Activated CD8-positive, alpha-beta memory T cell treated with anti-CD3 and anti-CD28 coated beads for 1 hour (primary cell): ENCODE measurements around the gene TNS1.

Source experiments
- DNase-seq, 2 donors: peaks; one replicate each; pipeline ENCODE4 v3.0.0-alpha.2; 2020; ENCODE audit warnings: low read depth in 1 of 2; ENCODE audit errors: extremely low read depth in 1 of 2

Gene TNS1

DNA sequence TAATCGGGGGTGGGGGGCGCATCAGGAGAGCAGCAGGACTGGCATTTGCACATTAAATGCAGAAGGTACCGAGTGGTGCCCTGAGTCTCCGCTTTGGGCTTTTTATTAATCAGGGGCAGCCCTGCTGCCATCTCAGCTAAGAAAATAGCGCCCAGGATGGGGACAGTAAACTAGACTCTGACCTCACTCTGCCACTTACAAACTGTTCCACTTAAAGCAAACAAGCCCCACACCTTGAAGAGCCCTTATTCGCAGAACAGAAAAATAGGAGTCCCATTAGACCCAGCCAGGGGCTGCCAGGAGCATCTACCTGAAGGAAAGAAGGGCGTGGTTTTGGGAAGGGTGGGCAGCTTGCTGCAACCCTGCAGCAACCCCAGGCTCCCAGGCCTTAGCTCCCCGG, 165.3 kb downstream of the TNS1 start:
- DNase-seq: no peak

DNA sequence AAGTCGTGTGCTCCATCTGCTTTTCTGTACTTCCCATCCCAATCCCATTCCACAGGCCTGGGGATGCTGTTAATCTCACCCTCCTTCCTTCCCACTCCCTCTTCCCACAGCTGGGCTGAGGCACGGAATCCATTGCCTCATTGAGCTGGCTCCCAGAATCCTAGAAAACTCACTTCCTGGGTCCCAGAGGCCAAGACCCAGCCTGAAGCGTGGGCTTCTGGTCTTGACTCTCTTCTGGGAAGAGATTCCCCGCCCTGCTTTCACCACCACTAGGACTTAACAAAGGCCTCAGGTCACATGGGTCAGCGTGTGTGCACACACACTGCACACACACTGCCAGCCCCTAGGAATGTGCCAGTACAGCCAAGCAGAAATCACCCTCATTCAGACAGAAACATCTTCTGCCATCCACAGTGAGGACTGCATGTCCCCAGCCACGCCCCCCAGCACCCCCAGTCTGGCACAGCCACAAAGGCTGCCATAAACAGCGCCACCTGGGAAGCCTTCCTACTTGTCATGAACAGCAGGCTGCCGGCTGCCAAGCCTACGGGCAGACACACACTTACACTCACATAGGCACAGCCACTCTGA, 165.8 kb downstream of the TNS1 start:
- no peak for DNase-seq

DNA sequence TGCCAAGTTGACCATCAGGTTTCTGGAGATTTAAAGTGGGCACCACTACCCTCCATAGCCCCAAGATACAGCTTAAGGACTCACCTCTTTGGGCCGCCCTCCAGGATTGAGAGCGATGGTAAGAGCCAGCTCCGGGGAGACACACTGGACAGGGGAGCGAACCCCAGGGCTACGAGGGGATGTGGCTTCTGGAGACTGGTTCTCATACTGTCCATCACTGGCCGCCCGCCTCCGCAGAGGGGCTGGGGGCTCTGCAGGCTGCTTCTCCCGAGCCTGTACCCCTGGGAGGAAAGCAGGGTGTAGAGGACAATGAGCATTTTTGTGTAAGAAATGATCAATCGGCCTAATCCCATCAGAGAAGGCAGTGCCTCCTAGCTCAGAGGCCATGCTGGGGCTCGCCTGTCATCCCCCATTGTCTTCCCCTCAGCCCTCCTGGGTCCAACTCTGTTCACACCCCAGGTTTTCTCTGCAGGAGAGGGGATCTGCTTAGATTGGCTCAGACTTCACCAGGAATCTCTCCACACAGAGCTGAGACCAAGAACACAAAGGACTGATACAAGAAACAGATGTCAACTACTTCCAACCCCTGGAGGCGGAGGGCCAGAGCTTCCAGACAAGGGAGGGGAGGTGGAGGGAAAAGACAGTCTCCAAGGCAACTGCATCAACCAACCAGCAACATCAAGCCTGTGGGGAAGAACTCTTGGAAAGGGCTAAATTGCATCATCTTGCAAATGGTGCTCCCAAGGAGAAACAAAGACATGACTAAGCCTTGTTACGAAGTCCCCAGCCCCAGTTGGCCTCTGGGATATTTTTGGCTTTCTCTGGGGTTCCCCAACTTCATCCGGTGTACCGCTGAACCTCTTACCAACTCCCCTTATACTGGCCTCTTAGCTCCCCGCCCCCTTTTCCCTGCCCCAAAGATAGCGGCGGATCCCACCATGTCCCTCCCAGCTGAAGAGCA, 166.6 kb downstream of the TNS1 start:
- no peak for DNase-seq

DNA sequence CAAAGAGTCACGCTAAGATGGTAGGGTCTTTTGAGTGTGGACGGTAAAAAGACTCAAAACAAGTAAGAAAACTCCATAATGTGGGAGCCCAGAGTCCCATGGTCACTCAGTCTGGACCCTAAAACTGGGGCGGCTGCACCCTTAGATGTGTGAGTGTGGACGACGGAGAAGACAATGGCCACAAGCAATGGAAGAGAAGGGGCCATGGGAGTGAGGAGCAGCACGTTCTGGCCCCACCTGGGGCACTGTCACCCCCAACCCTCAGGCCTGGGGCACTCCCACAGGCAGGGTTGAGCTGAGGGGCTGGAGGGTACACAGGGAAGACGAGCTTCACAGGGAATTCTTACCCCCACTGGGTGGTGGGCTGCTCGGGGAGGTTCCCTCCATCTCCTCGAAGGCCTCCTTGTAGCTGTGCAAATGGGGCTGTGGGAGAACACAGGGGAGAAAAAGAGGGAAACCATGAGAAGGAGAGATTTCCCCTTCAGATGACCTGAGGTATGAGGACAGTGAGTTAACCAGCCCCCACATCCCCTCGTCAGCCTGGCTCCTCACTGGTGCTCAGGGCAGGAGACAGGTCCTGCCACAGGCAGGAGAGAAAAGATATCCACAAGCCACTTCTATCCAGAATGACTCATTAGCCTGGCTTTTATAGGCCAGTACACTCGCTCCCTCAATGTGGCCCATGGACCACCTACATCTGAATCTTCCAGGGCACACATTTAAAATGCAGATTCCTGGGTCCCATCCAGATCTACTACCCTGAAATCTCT, 167.9 kb downstream of the TNS1 start:
- no peak for DNase-seq

DNA sequence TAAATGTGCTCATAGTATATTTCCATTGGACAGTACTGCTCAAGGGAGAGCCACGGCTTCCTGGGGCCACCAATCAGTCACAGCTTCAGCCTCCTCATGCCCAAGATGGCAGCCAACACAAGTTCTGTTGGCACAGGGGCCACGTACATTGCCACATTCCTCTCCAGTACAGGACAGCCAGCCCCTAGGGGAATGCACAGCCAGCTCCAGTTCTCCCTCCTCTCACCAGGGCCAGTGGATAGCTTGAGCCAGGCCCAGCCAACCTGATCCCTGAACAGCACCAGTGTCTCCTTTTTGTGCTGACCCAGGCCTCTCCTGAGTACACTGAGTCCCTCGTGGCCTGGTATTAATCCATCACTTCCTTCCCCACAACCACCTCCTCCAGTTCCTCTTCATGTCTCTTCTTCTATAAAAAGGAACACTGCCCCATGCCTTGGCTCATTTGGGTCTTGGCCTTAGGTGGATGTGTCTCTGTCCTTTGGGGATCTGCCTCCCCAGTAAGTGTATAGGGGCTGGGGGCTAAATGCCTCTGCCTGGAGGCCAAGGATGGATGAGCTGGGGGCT, 168.7 kb downstream of the TNS1 start:
- no peak for DNase-seq

DNA sequence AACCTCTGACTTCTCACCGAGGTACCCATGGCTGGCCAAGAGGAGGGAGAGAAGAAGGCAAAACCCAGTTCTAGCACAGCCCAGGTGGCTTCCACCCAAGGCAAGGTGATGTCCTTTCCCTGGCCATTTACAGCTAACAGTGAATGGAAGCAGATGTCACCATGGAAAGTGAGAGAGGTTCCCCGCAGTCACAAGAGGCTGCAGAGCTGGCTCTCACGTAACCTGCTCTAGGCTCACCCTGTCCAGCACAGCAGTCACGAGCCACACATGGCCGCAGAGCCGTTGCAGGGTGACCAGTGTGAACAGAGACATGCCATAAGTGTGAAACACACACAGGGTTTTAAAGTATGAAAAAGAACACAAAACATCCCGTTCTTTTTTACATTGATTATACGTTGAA, 169.4 kb downstream of the TNS1 start:
- no peak for DNase-seq

DNA sequence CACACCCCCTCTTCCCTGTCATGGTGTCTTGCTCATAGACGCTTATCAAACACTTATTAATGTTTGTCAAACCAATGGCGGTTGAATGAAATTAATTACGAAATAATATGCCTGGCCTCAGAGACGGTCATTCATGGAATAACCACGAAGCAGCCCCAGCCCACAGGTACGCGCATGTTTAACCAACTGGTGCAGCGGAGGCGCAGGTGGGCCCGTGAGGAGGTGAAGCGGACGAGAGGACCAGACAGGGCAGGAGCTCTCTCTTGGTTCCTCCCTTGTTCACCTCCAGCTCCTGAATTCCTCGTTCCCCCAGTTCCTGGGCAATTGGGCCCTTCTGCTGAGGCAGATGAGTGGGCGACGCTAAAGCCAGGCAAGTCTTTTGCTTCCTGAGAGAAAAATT, 169.8 kb downstream of the TNS1 start:
- DNase-seq: no peak

DNA sequence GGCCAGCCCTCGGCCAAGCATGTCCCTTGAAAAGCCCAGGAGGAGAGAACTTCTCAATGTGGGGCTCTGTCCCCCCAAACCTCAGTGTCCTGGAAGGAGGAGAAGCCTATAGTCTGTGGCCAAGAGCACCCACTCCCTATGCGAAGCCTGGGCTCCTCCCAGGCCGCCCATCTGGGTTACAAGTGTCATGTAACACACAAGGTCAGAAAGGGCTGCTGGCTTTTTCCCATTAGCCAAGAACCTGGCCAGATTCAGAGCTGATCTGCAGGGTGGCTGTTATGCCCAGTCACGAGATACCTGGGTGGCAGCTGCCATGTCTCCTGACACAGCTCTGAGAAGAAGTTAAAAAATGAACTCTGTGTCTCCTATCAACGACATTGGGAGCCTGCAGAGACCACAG, 170.7 kb downstream of the TNS1 start:
- DNase-seq: no peak

DNA sequence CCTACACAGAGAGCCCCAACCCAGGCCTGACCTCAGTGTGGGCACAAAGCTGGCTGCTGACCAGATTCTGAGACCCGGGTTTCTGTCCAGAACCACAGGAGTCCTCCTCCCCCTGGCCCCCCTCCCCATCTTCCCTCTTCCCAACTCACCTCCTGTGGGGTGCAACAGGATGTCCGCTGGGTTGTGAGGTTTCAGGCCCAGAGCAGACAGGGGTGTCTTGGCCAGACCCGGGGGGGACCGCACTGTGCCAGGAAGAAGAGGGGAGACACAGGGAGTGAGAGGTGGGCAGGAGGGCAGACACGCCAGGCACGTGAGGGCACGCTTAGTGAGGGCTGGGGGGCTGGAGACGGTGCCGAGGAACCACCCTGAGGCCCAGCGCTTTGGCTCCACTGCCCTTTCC, 171.5 kb downstream of the TNS1 start:
- DNase-seq: no peak

DNA sequence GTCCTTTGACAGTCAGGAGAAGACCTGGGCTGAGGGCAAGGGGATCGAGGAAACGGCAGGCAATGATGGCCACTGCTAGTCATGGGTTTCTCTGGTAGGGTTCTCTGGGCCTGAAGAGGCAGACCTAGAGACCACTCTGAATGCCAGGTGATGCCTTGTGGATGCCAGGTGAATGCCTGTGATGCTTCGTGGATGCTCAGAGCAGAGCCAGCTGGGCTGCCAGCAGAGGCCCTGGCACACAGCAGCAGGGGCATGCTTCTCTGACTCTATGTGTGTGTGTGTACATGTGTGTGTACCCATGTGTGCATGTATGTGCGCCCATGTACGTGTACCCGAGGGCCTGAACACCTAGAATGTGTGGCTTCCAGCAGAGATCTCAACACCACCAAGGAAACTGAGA, 172.0 kb downstream of the TNS1 start:
- no peak for DNase-seq

DNA sequence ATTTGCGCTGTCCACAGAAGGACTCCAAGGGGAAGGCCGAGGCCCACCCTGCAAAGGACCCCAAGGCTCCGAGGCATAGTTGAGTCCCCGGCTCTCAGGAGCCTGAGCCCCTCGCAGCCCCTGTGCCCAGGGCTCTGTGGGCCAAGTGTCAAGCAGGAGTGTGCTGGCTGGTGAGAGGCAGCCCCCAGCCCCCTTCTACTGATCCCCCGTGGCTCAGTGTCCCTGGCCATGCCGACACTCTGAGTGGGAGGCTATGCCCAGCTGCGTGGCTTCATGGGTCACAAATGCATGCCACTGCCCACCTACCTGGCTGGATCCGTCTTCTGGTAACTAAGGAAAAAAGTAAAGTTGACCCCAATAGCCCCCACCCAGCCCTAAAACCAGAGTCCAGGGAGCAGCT, 172.7 kb downstream of the TNS1 start:
- DNase-seq: no peak

DNA sequence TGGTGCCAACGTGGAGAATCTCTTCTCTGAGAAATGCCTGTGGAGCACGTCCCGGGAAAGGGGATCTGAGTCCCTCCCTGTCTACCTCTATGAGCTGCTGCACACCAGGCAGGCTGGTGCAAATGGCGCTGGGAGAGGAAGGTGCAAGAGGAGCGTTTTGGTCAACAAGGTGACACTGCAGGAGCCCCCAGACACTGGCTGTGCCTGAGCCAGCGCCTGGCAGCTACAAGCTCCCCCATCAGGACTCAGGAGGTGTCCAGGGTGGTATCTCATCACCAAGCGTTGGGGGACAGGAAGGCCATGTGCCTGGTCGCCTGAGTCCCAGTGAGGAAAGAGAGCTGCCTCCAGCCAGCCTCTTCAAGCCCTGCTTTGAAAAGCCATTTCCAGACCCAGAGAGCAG, 173.4 kb downstream of the TNS1 start:
- DNase-seq: no peak

DNA sequence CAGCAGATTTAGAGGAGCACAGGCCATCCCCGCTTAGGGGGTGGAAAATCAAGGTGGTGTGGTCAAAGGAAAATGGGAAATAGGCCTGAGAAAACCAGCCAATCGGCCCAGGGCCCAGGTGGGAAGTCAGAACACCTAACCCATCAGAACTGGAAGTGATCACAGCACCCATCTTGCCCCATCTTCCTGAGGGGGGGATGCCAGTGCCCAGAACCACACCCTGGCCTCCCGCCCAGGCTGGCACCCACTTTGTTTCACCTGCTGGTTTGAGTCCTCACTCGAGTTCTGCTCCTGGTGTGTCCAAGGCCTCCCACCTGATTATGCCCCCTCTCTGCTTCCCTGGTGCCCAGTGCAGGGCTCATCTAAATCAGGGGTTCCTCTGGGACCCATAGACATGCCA, 174.5 kb downstream of the TNS1 start:
- no peak for DNase-seq

DNA sequence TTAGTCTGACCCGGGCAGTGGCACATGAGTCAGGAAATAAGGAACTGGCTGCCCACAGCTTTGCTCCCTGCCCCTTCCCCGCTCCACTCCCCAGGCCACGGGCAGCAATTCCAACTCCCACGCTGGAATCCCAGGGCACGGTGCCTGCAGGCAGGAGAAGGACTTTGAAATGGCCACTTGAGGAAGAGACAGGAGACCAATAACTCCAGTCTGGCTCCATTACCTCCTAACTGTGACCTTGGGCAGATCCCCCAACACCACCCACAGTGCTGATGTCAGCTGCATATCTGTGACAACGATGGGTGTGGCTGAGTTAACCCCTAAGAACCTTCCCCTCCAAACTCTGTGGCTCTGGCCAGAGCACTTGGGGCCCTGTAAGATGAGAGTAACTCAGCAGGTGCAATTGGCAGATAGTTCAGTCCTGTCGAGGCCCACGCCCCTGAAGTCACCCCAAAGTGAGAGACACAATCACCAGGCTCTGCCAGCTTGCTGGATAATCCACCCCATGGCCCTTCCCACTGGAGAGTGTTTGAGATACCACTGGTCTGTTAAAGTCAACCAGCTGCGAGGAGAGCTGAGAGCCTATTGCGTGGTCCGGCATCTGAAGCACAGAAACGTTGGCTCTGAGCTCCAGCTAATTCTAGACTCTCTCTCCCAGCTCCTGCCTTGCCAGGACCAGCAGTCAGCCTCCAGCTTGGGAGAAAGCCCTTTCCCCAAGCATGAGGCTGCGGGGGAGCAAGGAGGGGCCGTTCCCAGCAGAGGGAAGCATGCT, 175.2 kb downstream of the TNS1 start:
- DNase-seq: no peak

DNA sequence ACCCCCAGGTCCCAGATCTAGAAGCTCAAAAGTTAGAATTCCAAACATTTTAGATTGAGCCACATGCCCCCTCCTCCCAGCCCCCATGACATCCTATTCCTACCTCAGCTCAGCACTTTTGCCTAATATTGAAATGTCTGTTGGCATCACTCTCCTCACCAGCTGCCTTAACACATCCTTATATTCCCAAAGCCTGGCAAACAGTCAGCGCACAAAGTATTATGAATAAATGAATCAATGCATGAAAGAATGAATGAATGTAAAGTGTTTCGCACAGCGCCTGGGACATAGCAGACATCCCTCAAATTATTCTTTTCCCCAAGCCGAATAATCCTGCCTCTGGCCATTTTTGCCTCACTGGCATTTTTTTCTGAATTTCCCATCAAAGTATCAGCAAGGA, 175.8 kb downstream of the TNS1 start:
- no peak for DNase-seq

DNA sequence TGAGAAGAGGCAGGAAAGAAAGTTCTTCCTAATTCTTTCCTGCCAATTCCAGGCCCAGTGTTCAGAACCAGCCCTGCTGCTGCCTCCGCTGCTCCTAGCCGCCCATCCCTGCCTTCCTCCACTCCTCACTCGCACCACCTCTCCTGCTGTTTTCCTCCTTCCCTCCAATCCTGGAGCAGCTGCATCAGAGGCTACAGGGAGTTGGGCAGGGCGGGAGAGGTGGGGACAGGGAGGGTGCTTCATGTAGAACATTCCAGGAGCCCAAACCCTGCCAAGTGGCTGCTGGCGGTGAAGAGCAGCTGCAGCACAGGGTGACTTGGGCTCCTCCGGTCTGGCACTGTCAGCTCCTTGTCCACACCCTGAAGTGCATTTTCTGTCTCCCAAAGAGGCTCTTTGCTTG, 176.3 kb downstream of the TNS1 start:
- DNase-seq: no peak

DNA sequence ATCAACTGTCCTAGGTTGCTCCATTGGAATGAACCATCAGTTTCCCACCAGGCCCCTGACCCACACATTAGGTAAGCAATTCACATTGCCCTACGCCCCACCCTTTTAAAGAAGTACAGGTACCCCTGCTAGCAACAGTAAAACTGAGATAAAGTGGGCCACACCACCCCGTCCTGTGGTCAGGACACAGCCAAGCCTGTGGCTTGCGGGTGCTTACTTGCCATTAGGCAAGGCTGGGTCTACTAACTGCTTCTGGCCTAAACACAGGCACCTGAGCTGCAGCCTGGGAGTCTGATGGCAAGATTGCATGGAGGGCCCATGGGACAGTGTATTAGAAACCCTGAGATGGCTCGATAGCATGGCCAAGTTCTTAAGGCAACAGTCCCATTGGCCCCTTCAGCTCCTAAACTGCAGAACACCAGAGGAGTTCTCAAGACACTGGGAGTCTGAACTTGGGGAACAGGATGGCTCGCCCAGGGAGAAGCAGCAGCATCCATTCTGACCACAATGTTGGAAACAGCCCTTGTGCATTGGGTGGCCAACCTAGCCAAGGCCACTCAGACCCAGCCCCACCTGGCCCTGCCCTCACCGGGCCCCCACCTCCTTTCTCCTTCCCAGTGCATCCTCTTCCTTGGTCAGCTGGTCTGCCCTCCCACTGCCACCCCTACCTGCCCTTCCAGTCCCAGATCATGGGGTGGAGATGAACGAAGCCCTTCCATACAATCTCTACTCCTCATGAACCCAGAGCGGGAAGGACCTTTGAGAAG, 177.1 kb downstream of the TNS1 start:
- DNase-seq: no peak

DNA sequence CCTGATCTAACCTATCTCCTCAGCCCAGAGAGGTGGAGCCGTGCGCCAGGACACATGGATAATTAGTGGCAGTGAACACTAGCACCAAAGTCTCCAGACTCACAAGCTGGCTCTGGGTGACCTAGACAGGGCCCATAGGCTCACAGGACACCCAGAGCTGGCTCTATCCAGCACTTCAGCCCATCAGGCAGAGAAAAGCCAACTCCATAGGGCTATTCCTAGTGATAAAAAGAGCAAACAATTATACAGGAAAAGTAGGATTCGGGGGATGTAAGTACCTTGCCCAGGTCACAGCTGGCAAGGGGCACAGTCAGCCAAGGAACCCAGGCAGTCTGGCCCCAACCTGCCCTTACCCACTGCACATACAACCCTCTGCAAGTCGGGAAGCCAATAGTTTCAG, 178.6 kb downstream of the TNS1 start:
- no peak for DNase-seq

DNA sequence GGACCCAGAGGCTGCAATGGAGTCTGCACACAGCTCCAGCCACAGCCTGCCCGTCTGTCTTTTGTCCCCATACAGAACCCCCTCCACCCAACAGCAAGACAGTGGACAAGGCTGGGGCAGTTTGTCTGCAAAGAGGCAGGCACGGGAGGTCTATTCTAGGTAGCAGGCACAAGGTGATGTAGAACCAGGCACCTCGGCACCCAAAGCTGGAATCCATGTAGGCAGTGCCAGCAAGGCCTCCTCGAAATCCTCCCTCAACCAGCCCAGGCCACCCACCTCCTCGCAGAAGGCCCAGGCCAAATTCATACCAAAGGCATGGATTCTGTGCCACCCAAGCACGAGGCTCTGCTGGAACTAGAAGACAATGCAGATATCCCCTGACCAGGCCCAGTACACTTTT, 179.2 kb downstream of the TNS1 start:
- DNase-seq: no peak
